Measurements from ENCODE around the gene ABCA10.
"Not testable (repeated sequence)": the region's sequence is repeated elsewhere in the genome, so short reads cannot be mapped to it uniquely, and the experiment has no call there.

DNA sequence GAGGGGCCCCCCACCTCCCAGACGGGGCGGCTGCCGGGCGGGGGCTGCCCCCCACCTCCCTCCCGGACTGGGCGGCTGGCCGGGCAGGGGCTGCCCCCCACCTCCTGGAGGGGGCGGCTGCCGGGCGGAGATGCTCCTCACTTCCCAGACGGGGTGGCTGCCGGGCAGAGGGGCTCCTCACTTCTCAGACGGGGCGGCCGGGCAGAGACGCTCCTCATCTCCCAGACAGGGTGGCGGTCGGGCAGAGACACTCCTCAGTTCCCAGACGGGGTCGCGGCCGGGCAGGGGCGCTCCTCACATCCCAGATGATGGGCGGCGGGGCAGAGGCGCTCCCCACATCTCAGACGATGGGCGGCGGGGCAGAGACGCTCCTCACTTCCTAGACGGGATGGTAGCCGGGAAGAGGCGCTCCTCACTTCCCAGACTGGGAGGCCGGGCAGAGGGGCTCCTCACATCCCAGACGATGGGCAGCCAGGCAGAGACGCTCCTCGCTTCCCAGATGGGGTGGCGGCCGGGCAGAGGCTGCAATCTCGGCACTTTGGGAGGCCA, 32.4 kb downstream of the ABCA10 start:
- TF ChIP-seq, protein P1, sequence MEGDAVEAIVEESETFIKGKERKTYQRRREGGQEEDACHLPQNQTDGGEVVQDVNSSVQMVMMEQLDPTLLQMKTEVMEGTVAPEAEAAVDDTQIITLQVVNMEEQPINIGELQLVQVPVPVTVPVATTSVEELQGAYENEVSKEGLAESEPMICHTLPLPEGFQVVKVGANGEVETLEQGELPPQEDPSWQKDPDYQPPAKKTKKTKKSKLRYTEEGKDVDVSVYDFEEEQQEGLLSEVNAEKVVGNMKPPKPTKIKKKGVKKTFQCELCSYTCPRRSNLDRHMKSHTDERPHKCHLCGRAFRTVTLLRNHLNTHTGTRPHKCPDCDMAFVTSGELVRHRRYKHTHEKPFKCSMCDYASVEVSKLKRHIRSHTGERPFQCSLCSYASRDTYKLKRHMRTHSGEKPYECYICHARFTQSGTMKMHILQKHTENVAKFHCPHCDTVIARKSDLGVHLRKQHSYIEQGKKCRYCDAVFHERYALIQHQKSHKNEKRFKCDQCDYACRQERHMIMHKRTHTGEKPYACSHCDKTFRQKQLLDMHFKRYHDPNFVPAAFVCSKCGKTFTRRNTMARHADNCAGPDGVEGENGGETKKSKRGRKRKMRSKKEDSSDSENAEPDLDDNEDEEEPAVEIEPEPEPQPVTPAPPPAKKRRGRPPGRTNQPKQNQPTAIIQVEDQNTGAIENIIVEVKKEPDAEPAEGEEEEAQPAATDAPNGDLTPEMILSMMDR (IDR thresholded peaks at IDR 0.05), result not testable (repeated sequence)
- TF ChIP-seq POLR2A (IDR thresholded peaks at IDR 0.05), result not testable (repeated sequence)
